Calu3 (cell line): ENCODE results near the gene PIR. TPM values are rescaled to one million over a fixed set of nuclear protein-coding genes. Genes with fewer than 3 reads are reported as not detected.

ENCODE experiments used
- BruUV-seq: library from RNA; stranded (reverse); fragments of 400-500 nt; replicated peaks from 2 replicates; lab custom pipeline; 2021; lab: Mats Ljungman, UMichigan
- CTCF ChIA-PET: fragments of 300-600 bp; sonication (Branson Sonifier 250); formaldehyde crosslinking; loops from one replicate; lab custom pipeline; 2022; ENCODE audit warnings: antibody characterized with exemption; lab: Charles Lee
- DNase-seq: peaks from one replicate; pipeline ENCODE4 v3.0.0; 2022
- H3K27ac Mint-ChIP-seq: one replicate; pipeline ENCODE4 v1.8.0; 2022; ENCODE audit warnings: mixed read lengths; ENCODE audit not compliant: unreplicated experiment
- H3K27me3 Mint-ChIP-seq: one replicate; pipeline ENCODE4 v1.8.0; 2022; ENCODE audit warnings: mixed read lengths; ENCODE audit not compliant: unreplicated experiment
- H3K36me3 Mint-ChIP-seq: one replicate; pipeline ENCODE4 v1.8.0; 2022; ENCODE audit warnings: mild to moderate bottlenecking, moderate library complexity, mixed read lengths; ENCODE audit not compliant: insufficient read depth, unreplicated experiment
- H3K4me1 Mint-ChIP-seq: one replicate; pipeline ENCODE4 v1.8.0; 2022; ENCODE audit warnings: mild to moderate bottlenecking, low read depth, mixed read lengths; ENCODE audit not compliant: unreplicated experiment
- H3K4me3 Mint-ChIP-seq: one replicate; pipeline ENCODE4 v1.8.0; 2022; ENCODE audit warnings: mild to moderate bottlenecking, low read depth, moderate library complexity, mixed read lengths; ENCODE audit not compliant: unreplicated experiment
- H3K9me3 Mint-ChIP-seq: one replicate; pipeline ENCODE4 v1.8.0; 2022; ENCODE audit warnings: low read depth, mixed read lengths; ENCODE audit not compliant: unreplicated experiment
- intact Hi-C: fragments of 100-400 bp; cut with micrococcal nuclease; formaldehyde crosslinking; loops from one replicate; pipeline ENCODE4 v1.10.0; 2022; ENCODE audit not compliant: unreplicated experiment
- total RNA-seq: library from RNA; stranded (reverse); gene quantifications from 2 replicates; pipeline ENCODE4 v1.2.3, GENCODE V29; 2022
- TF ChIP-seq, protein P1 (sequence below): fragments of 200-600 bp; IDR thresholded peaks from one replicate; pipeline ENCODE4 v1.8.0; 2022; ENCODE audit warnings: antibody characterized with exemption; ENCODE audit not compliant: unreplicated experiment

Gene PIR
- total RNA-seq, 1 experiment from 2014 or later = 40.9 TPM

- CTCF ChIA-PET = no interaction called here
- no peak overlapping the region for H3K4me3 Mint-ChIP-seq
Measured at GRCh38 chrX:15465347-15465746, 27.8 kb downstream of the PIR start.

DNA sequence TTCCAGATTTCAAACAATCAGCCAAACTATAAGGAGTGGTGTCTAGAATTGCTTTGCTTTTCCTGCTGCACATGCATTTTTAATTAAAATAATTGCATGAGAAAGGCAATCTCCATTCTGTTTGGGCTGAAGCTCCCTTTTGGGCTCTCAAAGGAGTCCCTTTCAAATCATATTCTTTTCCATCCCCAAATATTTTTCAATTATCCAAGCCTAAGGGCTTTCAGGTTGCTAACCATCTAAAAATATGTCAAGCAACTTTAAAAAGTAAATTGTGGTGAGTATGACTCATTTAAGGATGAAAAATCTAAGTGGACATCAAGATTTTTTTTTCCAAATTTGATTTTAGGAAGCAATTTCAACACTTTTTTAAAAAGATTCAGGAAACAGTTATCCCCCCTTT lies 28.4 kb downstream of the PIR start:
- Mint-ChIP-seq H3K27me3 (no peaks in the 10 kb centered on the region), H3K4me1 (no peaks in the 10 kb centered on the region)

More at GRCh38 chrX:15465347-15465746, 27.8 kb downstream of the PIR start:
- Mint-ChIP-seq H3K9me3 (no peaks in the 10 kb centered on the region), H3K27me3 (no peaks in the 10 kb centered on the region), H3K36me3 (no peaks in the 10 kb centered on the region), H3K4me1 (no peaks in the 10 kb centered on the region), H3K27ac (no peak overlapping the region)
- DNase-seq = no peak
- TF ChIP-seq, protein P1, sequence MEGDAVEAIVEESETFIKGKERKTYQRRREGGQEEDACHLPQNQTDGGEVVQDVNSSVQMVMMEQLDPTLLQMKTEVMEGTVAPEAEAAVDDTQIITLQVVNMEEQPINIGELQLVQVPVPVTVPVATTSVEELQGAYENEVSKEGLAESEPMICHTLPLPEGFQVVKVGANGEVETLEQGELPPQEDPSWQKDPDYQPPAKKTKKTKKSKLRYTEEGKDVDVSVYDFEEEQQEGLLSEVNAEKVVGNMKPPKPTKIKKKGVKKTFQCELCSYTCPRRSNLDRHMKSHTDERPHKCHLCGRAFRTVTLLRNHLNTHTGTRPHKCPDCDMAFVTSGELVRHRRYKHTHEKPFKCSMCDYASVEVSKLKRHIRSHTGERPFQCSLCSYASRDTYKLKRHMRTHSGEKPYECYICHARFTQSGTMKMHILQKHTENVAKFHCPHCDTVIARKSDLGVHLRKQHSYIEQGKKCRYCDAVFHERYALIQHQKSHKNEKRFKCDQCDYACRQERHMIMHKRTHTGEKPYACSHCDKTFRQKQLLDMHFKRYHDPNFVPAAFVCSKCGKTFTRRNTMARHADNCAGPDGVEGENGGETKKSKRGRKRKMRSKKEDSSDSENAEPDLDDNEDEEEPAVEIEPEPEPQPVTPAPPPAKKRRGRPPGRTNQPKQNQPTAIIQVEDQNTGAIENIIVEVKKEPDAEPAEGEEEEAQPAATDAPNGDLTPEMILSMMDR = no peak
- no TSS peak for BruUV-seq
- intact Hi-C loops = loop anchor here (5.0 kb wide), 1 partner anchor 1428 kb away; no protein-coding TSS in a partner anchor

GRCh38 chrX:15451913-15452312 lies 41.2 kb downstream of the PIR start:
- DNase-seq = no peak
- H3K4me3 Mint-ChIP-seq = no peak overlapping the region
- CTCF ChIA-PET = no interaction called here
- intact Hi-C loops = no loop called here
- H3K4me1 Mint-ChIP-seq = no peaks in the 10 kb centered on the region
- H3K27me3 Mint-ChIP-seq = no peaks in the 10 kb centered on the region
- H3K36me3 Mint-ChIP-seq = peaks cover 7% of the 10 kb centered on the region
- no peak overlapping the region for H3K27ac Mint-ChIP-seq
- no TSS peak for BruUV-seq
- TF ChIP-seq, protein P1 = no peak
- no peaks in the 10 kb centered on the region for H3K9me3 Mint-ChIP-seq

More for the DNA sequence above, 28.4 kb downstream of the PIR start:
- CTCF ChIA-PET = no interaction called here
- Mint-ChIP-seq H3K9me3 (no peaks in the 10 kb centered on the region), H3K4me3 (no peak overlapping the region), H3K27ac (no peak overlapping the region), H3K36me3 (no peaks in the 10 kb centered on the region)
- intact Hi-C loops = loop anchor here (5.0 kb wide), 1 partner anchor 1427 kb away; no protein-coding TSS in a partner anchor
- DNase-seq = no peak
- no TSS peak for BruUV-seq
- TF ChIP-seq, protein P1 = no peak

GRCh38 chrX:15448010-15448639 lies 45.0 kb downstream of the PIR start:
- Mint-ChIP-seq H3K27me3 (no peaks in the 10 kb centered on the region), H3K9me3 (no peaks in the 10 kb centered on the region), H3K36me3 (peaks cover 13% of the 10 kb centered on the region), H3K4me3 (no peak overlapping the region), H3K4me1 (no peaks in the 10 kb centered on the region), H3K27ac (no peak overlapping the region)
- TF ChIP-seq, protein P1 = no peak
- no TSS peak for BruUV-seq
- no peak for DNase-seq
- intact Hi-C loops = no loop called here
- CTCF ChIA-PET = no interaction called here
